ENCODE results near the gene IFI44.

The IFI44 gene

DNA sequence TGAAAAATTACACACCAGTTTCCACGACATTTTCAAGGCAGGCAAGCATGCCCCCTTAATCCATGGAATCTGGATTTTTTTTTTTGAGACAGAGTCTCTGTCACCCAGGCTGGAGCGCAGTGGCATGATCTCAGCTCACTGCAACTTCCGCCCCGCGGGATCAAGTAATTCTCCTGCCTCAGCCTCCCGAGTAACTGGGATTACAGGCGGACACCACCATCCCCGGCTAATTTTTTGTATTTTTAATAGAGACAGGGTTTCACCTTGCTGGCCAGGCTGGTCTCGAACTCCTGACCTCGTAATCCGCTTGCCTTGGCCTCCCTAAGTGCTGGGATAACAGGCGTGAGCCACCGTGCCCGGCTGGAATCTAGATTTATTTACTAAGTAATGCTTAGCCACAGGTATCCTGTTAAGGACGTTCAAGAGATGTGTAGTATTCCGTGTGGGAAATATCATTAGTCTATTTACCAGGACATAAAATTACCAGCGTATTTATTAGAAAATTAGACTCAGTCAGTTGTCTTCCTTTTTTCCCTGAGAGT, 2.5 kb downstream of the IFI44 start:
- FAIRE-seq = no peak

DNA sequence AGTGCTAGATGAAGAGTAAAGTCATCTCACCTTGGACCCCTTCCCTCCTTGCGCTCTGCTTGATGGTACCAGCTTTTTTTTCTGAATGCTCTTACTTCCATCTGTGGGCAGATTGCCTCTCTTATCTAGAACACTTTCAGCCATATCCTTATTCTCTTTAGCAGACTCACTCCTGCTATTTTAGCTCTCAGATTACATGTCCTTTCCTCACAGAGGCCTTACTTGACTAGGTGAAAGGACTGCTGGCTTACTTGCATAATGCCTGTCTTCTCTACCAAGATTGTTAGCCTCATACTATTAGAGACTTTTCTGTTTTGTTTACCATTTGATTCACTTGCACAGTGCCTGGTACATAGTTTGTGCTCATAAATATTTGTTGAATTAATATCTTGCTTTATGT, 9.3 kb downstream of the IFI44 start:
- FAIRE-seq = no peak

GRCh38 chr1:78663923-78664322, 14.3 kb downstream of the IFI44 start:
- FAIRE-seq = no peak

DNA sequence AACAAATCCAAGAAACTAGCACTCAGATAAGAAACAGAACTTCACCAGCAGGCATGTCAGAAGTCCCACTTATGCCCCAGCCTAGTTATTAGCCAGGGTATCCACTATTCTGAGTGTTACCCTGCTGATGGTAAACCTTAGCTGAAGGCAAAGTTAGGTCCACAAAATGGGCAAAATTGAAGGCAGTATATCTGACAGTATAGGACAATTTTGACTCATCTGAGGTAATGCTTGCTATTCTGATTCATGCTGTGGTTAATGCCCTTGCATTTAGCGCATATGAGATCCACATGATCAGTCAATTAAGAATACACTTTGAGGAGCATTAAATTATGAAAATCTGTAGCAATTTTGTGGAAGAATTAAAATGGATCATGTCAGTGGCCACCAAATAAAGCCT, 15.1 kb downstream of the IFI44 start:
- FAIRE-seq = no peak

- FAIRE-seq = no peak
These were observed 16.2 kb downstream of the IFI44 start for GRCh38 chr1:78665809-78666208.

- no peak for FAIRE-seq
These were observed 18.3 kb downstream of the IFI44 start for GRCh38 chr1:78667939-78668338.

DNA sequence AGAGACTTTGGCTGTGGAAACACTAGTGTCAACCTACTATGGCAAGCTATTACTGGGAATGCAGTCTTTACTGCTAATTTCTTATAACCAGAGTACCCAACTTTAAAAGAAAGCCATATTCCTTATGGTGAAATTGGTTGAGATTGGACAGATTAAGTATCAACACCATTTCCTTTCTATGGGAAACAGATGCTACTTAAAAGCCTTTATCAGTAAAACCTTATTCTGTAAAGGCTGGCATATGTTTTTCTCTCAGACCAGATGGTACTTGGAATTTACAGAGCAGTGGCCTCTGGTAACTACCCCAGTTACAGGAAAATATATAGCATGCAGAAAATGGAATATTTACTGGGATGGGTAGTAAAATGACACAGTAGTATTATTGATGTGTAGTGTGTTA, 18.8 kb downstream of the IFI44 start:
- no peak for FAIRE-seq

DNA sequence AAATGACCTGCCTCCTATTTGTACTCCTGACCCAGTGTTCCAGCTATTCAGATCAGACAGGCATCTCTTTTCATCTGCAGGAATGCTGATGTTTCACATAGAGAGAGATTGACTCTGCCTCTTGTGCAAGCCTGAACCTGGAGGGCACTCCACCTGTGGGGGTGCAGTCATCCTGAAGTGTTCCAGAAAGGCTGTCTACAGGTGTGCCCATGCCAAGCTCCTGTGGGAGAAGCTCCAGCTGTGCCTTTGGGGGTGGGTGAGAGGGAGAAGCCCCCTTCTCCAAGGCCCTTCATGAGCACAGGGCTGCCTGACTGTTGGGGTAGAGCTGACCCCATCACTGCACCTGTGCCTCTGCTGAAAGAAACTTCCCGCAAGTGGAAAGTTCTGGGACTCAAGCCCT, 22.8 kb downstream of the IFI44 start:
- FAIRE-seq = no peak

DNA sequence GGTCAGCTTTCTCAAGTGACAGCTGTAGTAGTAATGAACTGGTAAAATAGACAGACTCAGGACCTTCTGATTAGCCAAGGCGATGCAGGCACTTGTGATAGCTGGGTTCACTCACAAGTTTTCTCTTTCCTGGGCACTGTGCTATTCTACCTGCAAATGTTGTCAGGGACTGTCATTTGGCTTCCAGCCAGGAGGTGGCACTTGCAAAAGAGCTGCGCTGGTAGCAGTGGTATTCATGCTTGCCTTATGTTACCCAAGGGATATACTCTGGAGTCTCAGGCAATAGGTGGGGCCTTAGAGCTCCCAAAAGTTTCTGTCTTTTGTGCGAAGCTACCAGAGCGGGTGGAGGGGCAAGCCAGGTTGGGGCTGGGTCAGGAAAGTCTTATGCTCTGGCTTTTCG, 23.5 kb downstream of the IFI44 start:
- FAIRE-seq = no peak

GRCh38 chr1:78676347-78676982, 26.8 kb downstream of the IFI44 start:
- FAIRE-seq = peak; percentile 82

- no peak for FAIRE-seq
These were observed 27.4 kb downstream of the IFI44 start for GRCh38 chr1:78676993-78677392.

GRCh38 chr1:78677788-78678187, 28.2 kb downstream of the IFI44 start:
- FAIRE-seq = no peak

- no peak for FAIRE-seq
These were observed 28.7 kb downstream of the IFI44 start for GRCh38 chr1:78678324-78678723.

DNA sequence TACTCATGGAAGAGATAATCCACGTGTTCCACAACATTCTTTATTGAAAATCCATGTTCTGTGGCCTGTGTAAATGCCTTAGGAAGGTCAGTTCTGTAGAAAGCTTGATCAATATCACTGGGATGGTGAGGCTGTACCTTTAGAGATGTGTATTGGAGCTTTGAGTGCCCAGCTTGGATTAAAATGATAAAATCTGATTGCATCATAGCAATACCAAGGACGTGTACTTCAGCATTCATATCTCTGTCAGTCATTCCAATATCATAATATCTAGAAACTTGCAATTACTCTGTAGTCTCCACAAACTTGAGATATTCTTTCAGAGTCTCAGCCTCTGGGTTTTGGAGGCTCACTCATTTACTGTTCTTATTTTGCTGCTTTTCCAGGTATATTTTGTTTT, 31.6 kb downstream of the IFI44 start:
- no peak for FAIRE-seq

DNA sequence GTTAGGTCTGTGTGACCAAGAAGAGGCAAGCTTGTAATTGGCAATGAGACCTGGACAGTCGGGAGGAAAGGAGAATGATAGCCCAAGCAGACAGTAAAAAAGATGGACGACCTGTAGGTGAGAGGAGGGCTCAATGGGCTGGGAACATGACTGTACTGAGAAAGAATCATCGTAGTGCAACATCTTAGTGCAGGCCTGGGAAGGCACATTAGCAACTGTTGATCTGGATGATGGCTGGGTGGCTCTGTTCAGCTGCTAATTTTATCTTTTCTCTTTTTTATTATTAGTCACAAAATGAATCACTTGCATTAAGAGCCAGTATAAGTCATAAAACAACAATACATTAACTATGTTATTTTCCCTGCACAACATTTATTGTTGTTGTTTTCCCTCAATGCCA, 32.9 kb downstream of the IFI44 start:
- no peak for FAIRE-seq

GRCh38 chr1:78683079-78683478, 33.4 kb downstream of the IFI44 start:
- FAIRE-seq = no peak

- no peak for FAIRE-seq
These were observed 37.7 kb downstream of the IFI44 start for GRCh38 chr1:78687315-78687714.

GRCh38 chr1:78687914-78688313, 38.3 kb downstream of the IFI44 start:
- no peak for FAIRE-seq

GRCh38 chr1:78688697-78689096, 39.1 kb downstream of the IFI44 start:
- FAIRE-seq = no peak

DNA sequence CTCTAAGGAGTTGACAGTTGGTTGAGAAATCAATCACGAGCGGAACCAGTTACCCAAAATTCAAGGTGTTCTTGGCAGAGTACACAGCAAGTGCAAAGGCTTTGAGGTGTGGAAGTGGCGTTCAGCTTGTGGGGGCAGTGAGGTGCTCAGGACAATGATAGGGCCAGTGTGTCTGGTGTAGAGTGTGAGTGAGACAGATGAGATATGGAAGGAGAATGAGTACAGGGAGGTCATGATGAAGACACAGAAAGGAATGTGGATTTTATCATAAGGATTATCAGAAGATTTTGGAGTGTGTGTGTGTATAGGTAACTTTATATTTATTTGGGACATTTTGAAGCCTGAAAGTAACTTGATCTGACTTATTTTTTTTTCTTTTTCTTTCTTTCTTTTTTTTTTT, 40.9 kb downstream of the IFI44 start:
- no peak for FAIRE-seq

DNA sequence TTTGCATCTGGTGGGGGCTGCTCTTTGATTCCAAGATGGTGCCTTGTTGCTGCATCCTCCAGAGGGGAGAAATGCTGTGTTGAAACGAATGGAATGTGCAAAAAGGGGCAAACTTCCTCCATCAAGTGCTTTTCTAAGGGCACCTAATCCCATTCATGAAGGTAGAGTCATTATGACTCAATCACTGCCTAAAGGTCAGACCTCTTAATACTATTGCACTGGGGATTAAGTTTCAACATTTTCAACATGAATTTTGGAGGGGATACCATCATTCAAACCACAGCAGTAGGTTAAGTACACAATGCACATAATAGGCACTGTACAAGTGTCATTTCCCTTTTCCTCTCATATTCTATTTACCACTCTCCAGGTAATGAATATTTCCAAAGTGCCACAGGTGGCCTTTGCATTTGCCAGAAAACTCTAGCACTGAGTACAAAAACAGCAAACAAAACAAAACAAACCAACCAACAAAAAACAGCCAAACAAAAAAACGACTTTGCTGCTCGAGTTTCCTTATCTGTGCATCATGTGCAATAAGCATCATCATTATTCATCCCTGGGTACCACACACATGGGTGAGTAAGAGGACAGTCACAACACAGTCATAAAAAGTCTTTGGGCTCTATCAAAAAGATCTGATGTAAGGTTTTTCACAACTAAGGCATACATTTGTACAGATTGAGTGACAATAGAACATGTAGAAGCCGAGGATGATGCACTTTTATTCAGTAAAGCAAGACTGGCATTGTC, 42.5 kb downstream of the IFI44 start:
- FAIRE-seq = no peak

GRCh38 chr1:78699813-78700212, 50.2 kb downstream of the IFI44 start:
- FAIRE-seq = no peak

GRCh38 chr1:78702426-78702825, 52.8 kb downstream of the IFI44 start:
- FAIRE-seq = no peak

- no peak for FAIRE-seq
These were observed 54.2 kb downstream of the IFI44 start for GRCh38 chr1:78703806-78704205.

Data from colon (tissue), 2 donors.